ENCODE results near the gene LAMB2. TPM values are rescaled to one million over a fixed set of nuclear protein-coding genes. Genes with fewer than 3 reads are reported as not detected.

LAMB2 gene
- total and polyA plus RNA-seq, 2 of the 8 experiments (the other 6 are each of a cell fraction or from before 2014, with no cell fraction given): 112 to 153 TPM

- no peak for FAIRE-seq
- CTCF ChIA-PET (ENCODE audit: partially characterized antibody): no interaction called here
- H3K18ac ChIP-seq (ENCODE audit: extremely low read depth, low read length): no peak overlapping the region
- H2BK12ac ChIP-seq (ENCODE audit: low read depth, low read length): no peak overlapping the region
- H3K79me2 ChIP-seq (ENCODE audit: control insufficient read depth in 1 of 2, insufficient read depth in 2 of 2, low read length in 2 of 2): peaks cover 2 to 71% of the 10 kb centered on the region in 2 experiments
- no peaks in the 10 kb centered on the region for H3K23me2 ChIP-seq (ENCODE audit: low read depth, low read length)
- no peak overlapping the region for H4K8ac ChIP-seq (ENCODE audit: extremely low read depth, insufficient read depth, low read length)
- H4K20me1 ChIP-seq (replicated peaks in 1 of 2; ENCODE audit: control insufficient read depth in 1 of 2, insufficient read depth in 2 of 2, low read length in 2 of 2): peaks cover 9 to 12% of the 10 kb centered on the region in 2 experiments
- H2BK15ac ChIP-seq (ENCODE audit: low read length): no peak overlapping the region
- POLR2A ChIA-PET (ENCODE audit: partially characterized antibody): interaction anchor here (0.6 to 1.8 kb wide), 6 partner anchors 11 to 218 kb away, joined by 3 to 8 read pairs (median 4); partner anchors contain the start of genes IMPDH2 and QRICH1
- H3K4me2 ChIP-seq (ENCODE audit: insufficient read depth in 1 of 2, low read depth in 2 of 2, low read length in 2 of 2): no peak overlapping the region
- no peak overlapping the region for H2AK5ac ChIP-seq (ENCODE audit: low read depth, low read length)
- H3K4ac ChIP-seq (replicated peaks; ENCODE audit: insufficient read length, low read depth, low read length): no peak overlapping the region
- H2BK20ac ChIP-seq (ENCODE audit: low read length): no peak overlapping the region
- H3K27me3 ChIP-seq (replicated peaks in 1 of 4; ENCODE audit: control insufficient read depth in 3 of 4, extremely low read depth in 1 of 4, insufficient read depth in 3 of 4, low read length in 3 of 4): no peaks in the 10 kb centered on the region
- H4K5ac ChIP-seq (ENCODE audit: insufficient read length, low read depth, low read length): no peak overlapping the region
- peaks cover 5% of the 10 kb centered on the region for H3K79me1 ChIP-seq (ENCODE audit: low read depth, low read length)
- H3K9me3 ChIP-seq (ENCODE audit: insufficient read depth in 2 of 2, low read depth in 1 of 2, low read length in 1 of 2): no peaks in the 10 kb centered on the region
- no peaks in the 10 kb centered on the region for H3K4me1 ChIP-seq (replicated peaks in 1 of 4; ENCODE audit: control insufficient read depth in 3 of 4, insufficient read depth in 4 of 4, low read length in 3 of 4)
- WGBS, 2 experiments (ENCODE audit: extremely low coverage in 1 of 2, insufficient coverage in 1 of 2, insufficient read length in 1 of 2, insufficient replicate concordance in 2 of 2, low coverage in 1 of 2, low lambda C conversion rate in 2 of 2, missing lambda C conversion rate in 1 of 2): 98% methylated on average over 2 of the region's 2 CpGs; no CpG with 5 or more reads in 1 of the 2 experiments
- peaks cover 8 to 37% (median 25%) of the 10 kb centered on the region in 4 experiments for H3K36me3 ChIP-seq (ENCODE audit: control insufficient read depth in 2 of 4, insufficient read depth in 4 of 4, low read length in 3 of 4)
- no peak overlapping the region for H2BK120ac ChIP-seq (replicated peaks; ENCODE audit: low read depth, low read length)
- H3K9ac ChIP-seq (replicated peaks in 1 of 4; ENCODE audit: extremely low read depth in 1 of 4, low read depth in 3 of 4, low read length in 3 of 4): no peak overlapping the region
- no peak overlapping the region for H3K4me3 ChIP-seq (ENCODE audit: extremely low read depth in 1 of 4, insufficient read depth in 2 of 4, low read depth in 3 of 4, low read length in 4 of 4)
- no peak for DNase-seq (ENCODE audit: low read depth in 1 of 2, low spot score in 2 of 2)
- H3K56ac ChIP-seq (replicated peaks; ENCODE audit: insufficient read length, low read depth, low read length): no peak overlapping the region
- no peak overlapping the region for H2BK5ac ChIP-seq (ENCODE audit: low read depth, low read length)
- H3K14ac ChIP-seq (ENCODE audit: insufficient read length): no peak overlapping the region
- no peak overlapping the region for H3K23ac ChIP-seq (ENCODE audit: insufficient read length)
- no peak overlapping the region for H2AFZ ChIP-seq (ENCODE audit: low read length)
- no peak overlapping the region for H3K27ac ChIP-seq (ENCODE audit: low read depth, low read length)
- no peak overlapping the region for H4K91ac ChIP-seq (replicated peaks; ENCODE audit: insufficient read length, low read length)
- TF ChIP-seq PHF8 (conservative IDR thresholded peaks at IDR 0.05; ENCODE audit: low read depth, low read length) (no peak), TCF12 (IDR thresholded peaks at IDR 0.05; ENCODE audit: low read depth, low read length) (no peak)
Observed at GRCh38 chr3:49079270-49079669, 53.6 kb downstream of the LAMB2 start.
